GM23248 (cell line): ENCODE results near the gene DLG2. TPM values are rescaled to one million over a fixed set of nuclear protein-coding genes. Genes with fewer than 3 reads are reported as not detected.
A peak's percentile ranks its signal among the peaks of the same experiment; 100 is the strongest.

Experiments
- DNase-seq: peaks from one replicate; pipeline ENCODE4 v3.0.0-alpha.2; 2015
- H2AFZ ChIP-seq: fragments of 200-600 bp; sonication (generic); 2 replicates; pipeline ENCODE4 v1.6.1; 2016; ENCODE audit warnings: antibody characterized with exemption
- H3F3A ChIP-seq: fragments of 200-600 bp; sonication (generic); 2 replicates; pipeline ENCODE4 v1.6.1; 2016; ENCODE audit warnings: mild to moderate bottlenecking, antibody characterized with exemption, mixed run types; ENCODE audit not compliant: insufficient read depth
- H3K27ac ChIP-seq: fragments of 200-600 bp; sonication (generic); 2 replicates; pipeline ENCODE4 v1.5.1; 2016; ENCODE audit warnings: mild to moderate bottlenecking
- H3K27me3 ChIP-seq: fragments of 200-600 bp; sonication (generic); replicated peaks from 2 replicates; pipeline ENCODE4 v1.6.1; 2016; ENCODE audit warnings: mild to moderate bottlenecking; ENCODE audit not compliant: insufficient read depth
- H3K36me3 ChIP-seq: fragments of 200-600 bp; sonication (generic); 2 replicates; pipeline ENCODE4 v1.6.1; 2016; ENCODE audit warnings: low read depth, mild to moderate bottlenecking
- H3K4me1 ChIP-seq: fragments of 200-600 bp; sonication (generic); 2 replicates; pipeline ENCODE4 v1.6.1; 2016; ENCODE audit warnings: mild to moderate bottlenecking; ENCODE audit not compliant: insufficient read depth
- H3K4me2 ChIP-seq: fragments of 200-600 bp; sonication (generic); one replicate; pipeline ENCODE4 v1.6.1; 2016; ENCODE audit warnings: mild to moderate bottlenecking; ENCODE audit not compliant: unreplicated experiment
- H3K4me3 ChIP-seq: fragments of 200-600 bp; sonication (generic); 2 replicates; pipeline ENCODE4 v1.5.1; 2016; ENCODE audit warnings: mild to moderate bottlenecking
- H3K79me2 ChIP-seq: fragments of 200-600 bp; sonication (generic); 2 replicates; pipeline ENCODE4 v1.6.1; 2016; ENCODE audit warnings: mild to moderate bottlenecking; ENCODE audit not compliant: insufficient read depth
- H3K9ac ChIP-seq: fragments of 200-600 bp; sonication (generic); 2 replicates; pipeline ENCODE4 v1.6.1; 2016; ENCODE audit warnings: mild to moderate bottlenecking
- H3K9me2 ChIP-seq: fragments of 200-600 bp; sonication (generic); 2 replicates; pipeline ENCODE4 v1.6.1; 2016; ENCODE audit warnings: mixed run types, mild to moderate bottlenecking, moderate library complexity; ENCODE audit not compliant: insufficient read depth
- H3K9me3 ChIP-seq: fragments of 200-600 bp; sonication (generic); one replicate; pipeline ENCODE4 v1.6.1; 2017; ENCODE audit warnings: low read depth
- H4K20me1 ChIP-seq: fragments of 200-600 bp; sonication (generic); 2 replicates; pipeline ENCODE4 v1.6.0; 2016; ENCODE audit not compliant: insufficient read depth
- EZH2 ChIP-seq: fragments of 200-600 bp; sonication (generic); IDR thresholded peaks from 2 replicates; pipeline ENCODE4 v1.6.1; 2018; ENCODE audit warnings: antibody characterized with exemption, mild to moderate bottlenecking; ENCODE audit not compliant: insufficient read depth, poor library complexity, severe bottlenecking
- EZH2phosphoT487 ChIP-seq: fragments of 200-600 bp; sonication (generic); IDR thresholded peaks from 2 replicates; pipeline ENCODE4 v1.6.1; 2018; ENCODE audit warnings: antibody characterized with exemption, moderate library complexity, mild to moderate bottlenecking, low read depth; ENCODE audit not compliant: insufficient read depth
- WGBS, 2 experiments: methylation state at CpG; one replicate each; pipeline ENCODE4 v1.1.6; 2015 to 2017; ENCODE audit warnings: low lambda C conversion rate in 2 of 2, low coverage in 1 of 2; ENCODE audit errors: missing lambda C conversion rate in 2 of 2; 5-methylcytosine and 5-hydroxymethylcytosine counted together
- in situ Hi-C: fragments of 300-500 bp; cut with MboI; formaldehyde crosslinking; loops from 2 replicates; pipeline ENCODE4 v1.15.0; 2020
- polyA plus RNA-seq: library from polyadenylated mRNA; unstranded; fragments of >200 nt; fragmentation: Nextera tagmentation; extraction: Ambion mirVana; gene quantifications from 2 replicates; pipeline ENCODE4 v1.2.1, GENCODE V29; 2016
- total RNA-seq: library from RNA; depleted of rRNA; stranded (reverse); fragments of >200 nt; shearing (Covaris generic); gene quantifications from 2 replicates; pipeline ENCODE4 v1.2.3, GENCODE V29; 2014

The DLG2 gene
- total and polyA plus RNA-seq, 2 experiments from 2014 or later = 1.1 to 1.7 TPM

DNA sequence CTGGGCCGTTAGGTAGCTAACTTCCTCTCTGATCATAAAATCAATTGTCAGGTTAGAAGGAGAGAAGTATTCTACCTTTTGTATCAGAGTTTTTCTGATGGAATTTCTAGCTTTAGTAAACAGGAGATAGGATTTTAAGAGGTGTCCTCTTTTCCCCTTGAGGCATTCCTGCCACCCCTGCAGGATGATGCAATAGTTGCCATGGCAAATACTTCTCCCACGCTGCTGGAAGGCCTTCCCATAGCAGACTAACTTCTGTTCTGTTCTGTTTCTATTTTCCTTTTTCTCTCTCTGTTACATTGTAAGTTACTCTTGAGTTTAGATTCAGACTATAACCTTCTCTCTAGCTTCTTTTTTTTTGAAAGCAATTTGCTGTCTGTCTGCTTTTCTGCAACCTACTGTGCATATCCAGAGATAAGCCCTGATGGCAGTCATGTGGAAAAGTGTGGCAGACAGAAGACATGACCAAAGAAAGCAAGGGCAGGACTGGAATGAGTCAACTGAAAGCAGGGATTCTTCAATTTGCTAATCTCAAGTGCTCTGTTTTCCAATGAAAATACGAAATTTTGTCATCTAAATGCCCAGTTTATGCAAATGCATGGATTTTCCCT lies 679.1 kb downstream of the DLG2 start:
- no peak for TF ChIP-seq EZH2phosphoT487
- TF ChIP-seq EZH2 = no peak
- DNase-seq = peak; percentile 69
- H3K36me3 ChIP-seq = no peaks in the 10 kb centered on the region
- H3K27me3 ChIP-seq = no peaks in the 10 kb centered on the region
- no peak overlapping the region for H3K4me3 ChIP-seq
- peak overlapping the region; percentile 72 for H2AFZ ChIP-seq
- H3K4me1 ChIP-seq = peaks cover 12% of the 10 kb centered on the region
- peak overlapping the region; percentile 13; the same call in 1 of the 2 replicates for H3K9ac ChIP-seq
- no peaks in the 10 kb centered on the region for H3K79me2 ChIP-seq
- WGBS, 2 experiments = 42% methylated on average over 3 of the region's 3 CpGs
- no peaks in the 10 kb centered on the region; the same call in 1 of the 2 replicates for H3K9me2 ChIP-seq
- H3K4me2 ChIP-seq = peak overlapping the region; percentile 12
- H3K27ac ChIP-seq = peak overlapping the region; percentile 42
- in situ Hi-C loops = no loop called here
- H3K9me3 ChIP-seq = no peaks in the 10 kb centered on the region
- H4K20me1 ChIP-seq = no peaks in the 10 kb centered on the region
- H3F3A ChIP-seq = peaks cover 9% of the 10 kb centered on the region; the same call in 1 of the 2 replicates

DNA sequence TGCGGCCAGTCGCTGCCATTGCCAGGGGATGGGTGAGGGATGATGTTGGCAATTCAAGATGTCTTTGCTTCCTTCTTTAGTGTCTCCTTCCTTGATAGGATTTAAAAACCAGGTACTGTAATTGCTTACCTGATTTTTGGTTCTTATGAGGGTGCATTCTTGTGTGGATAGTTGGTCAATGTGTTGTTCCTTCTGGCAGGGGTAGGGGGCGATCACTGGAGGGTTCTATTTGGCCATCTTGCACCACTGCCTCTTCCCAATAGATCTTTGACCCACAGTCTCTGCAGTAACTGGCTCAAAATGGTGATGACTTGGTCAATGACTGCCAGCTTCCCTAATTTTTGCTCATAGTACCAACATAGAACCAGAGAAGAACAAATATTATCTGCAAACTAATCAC lies 680.1 kb downstream of the DLG2 start:
- Histone ChIP-seq H3K27me3 (no peaks in the 10 kb centered on the region), H4K20me1 (no peaks in the 10 kb centered on the region), H3K4me3 (no peak overlapping the region), H3K9me2 (no peaks in the 10 kb centered on the region; the same call in 1 of the 2 replicates), H3K4me1 (peaks cover 12% of the 10 kb centered on the region), H3K4me2 (no peak overlapping the region), H2AFZ (peak overlapping the region; percentile 72; the same call in 1 of the 2 replicates), H3K27ac (no peak overlapping the region), H3F3A (peaks cover 9% of the 10 kb centered on the region; the same call in 1 of the 2 replicates), H3K9me3 (no peaks in the 10 kb centered on the region), H3K79me2 (no peaks in the 10 kb centered on the region), H3K9ac (no peak overlapping the region), H3K36me3 (no peaks in the 10 kb centered on the region)
- DNase-seq = no peak
- no peak for TF ChIP-seq EZH2
- TF ChIP-seq EZH2phosphoT487 = no peak
- in situ Hi-C loops = no loop called here
- WGBS, 2 experiments = 82 to 85% methylated on average over 3 of the region's 3 CpGs

DNA sequence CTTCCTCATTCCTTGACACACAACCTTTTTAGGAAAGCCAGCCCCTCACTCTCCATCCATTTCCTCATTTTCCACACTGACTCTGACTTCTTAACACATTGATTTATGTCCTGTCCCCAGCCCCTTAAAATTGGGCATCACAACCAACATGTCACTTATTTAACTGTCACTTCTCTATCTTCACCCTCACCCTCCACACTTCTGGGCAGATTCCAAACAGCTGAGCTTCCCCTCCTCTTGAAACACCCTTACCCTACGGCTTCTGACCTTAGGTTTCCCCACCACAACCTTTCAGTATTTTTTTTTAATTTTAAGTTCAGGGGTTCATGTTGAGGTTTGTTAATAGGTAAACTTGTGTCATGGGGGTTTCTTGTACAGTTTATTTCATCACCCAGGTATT lies 696.3 kb downstream of the DLG2 start:
- Histone ChIP-seq H3K4me1 (no peaks in the 10 kb centered on the region), H3K4me2 (no peak overlapping the region), H3K27me3 (no peaks in the 10 kb centered on the region), H2AFZ (no peak overlapping the region), H3K9me2 (no peaks in the 10 kb centered on the region), H3F3A (no peaks in the 10 kb centered on the region), H3K36me3 (no peaks in the 10 kb centered on the region), H3K9me3 (no peaks in the 10 kb centered on the region), H3K27ac (no peak overlapping the region), H3K79me2 (no peaks in the 10 kb centered on the region), H3K9ac (no peak overlapping the region), H4K20me1 (no peaks in the 10 kb centered on the region), H3K4me3 (no peak overlapping the region)
- WGBS, 2 experiments = 58 to 73% methylated on average over 1 of the region's 1 CpG
- in situ Hi-C loops = no loop called here
- no peak for DNase-seq
- TF ChIP-seq EZH2phosphoT487 (no peak), EZH2 (no peak)

DNA sequence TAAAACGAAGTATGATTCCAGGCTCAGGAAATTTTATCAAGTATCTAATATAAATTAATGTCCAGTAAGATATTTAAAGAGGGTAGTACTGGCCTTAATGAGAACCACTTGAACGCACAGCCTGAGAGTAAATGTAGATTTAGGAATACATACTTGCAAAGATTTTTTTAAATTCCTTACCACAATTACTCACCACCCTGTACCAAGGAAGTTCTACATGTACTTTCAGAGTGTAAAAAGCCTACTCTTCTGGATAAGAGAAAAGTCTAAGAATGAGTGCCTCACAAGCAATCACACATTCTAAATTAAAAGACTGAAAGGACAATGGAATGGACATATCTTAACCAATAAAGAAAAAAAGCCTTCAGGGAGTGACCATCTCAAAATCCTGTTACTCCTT lies 697.4 kb downstream of the DLG2 start:
- Histone ChIP-seq H3K79me2 (no peaks in the 10 kb centered on the region), H3K4me1 (no peaks in the 10 kb centered on the region), H3K9ac (no peak overlapping the region), H4K20me1 (no peaks in the 10 kb centered on the region), H3K4me3 (no peak overlapping the region), H3K27me3 (no peaks in the 10 kb centered on the region), H3K27ac (no peak overlapping the region), H3F3A (no peaks in the 10 kb centered on the region), H3K36me3 (no peaks in the 10 kb centered on the region), H3K9me3 (no peaks in the 10 kb centered on the region), H2AFZ (no peak overlapping the region), H3K4me2 (no peak overlapping the region), H3K9me2 (no peaks in the 10 kb centered on the region)
- no peak for DNase-seq
- 52 to 60% methylated on average over 2 of the region's 2 CpGs for WGBS, 2 experiments
- no peak for TF ChIP-seq EZH2phosphoT487
- in situ Hi-C loops = no loop called here
